Lower leg skin (tissue), 3 donors: Measurements from ENCODE around the gene ABCC9.

Experiments used
- CTCF ChIP-seq, 3 donors: fragments of 450-650 bp; IDR thresholded peaks; one replicate each; pipeline ENCODE4 v1.5.1; 2016; ENCODE audit warnings: antibody characterized with exemption in 3 of 3, mild to moderate bottlenecking in 3 of 3, moderate library complexity in 2 of 3
- POLR2A ChIP-seq, 2 donors: fragments of 450-650 bp; IDR thresholded peaks; one replicate each; pipeline ENCODE4 v1.6.1; 2016 to 2017; ENCODE audit warnings: antibody characterized with exemption in 2 of 2, mild to moderate bottlenecking in 1 of 2, moderate library complexity in 1 of 2

- no peak for TF ChIP-seq CTCF (IDR thresholded peaks at IDR 0.05)
- no peak for TF ChIP-seq POLR2A (IDR thresholded peaks at IDR 0.05)
Measured at GRCh38 chr12:21949036-21949435, 7.8 kb upstream of the ABCC9 start.
